Lower lobe of right lung (tissue), 2 donors: Measurements from ENCODE around the gene ZMYM4. TPM values are rescaled to one million over a fixed set of nuclear protein-coding genes. Genes with fewer than 3 reads are reported as not detected.

Experiments used
- ATAC-seq, 2 donors: fragments of 200-7000 bp; cut with Tn5 transposase; one replicate each; pipeline ENCODE4 v1.9.1; 2020 to 2022; ENCODE audit warnings: mild to moderate bottlenecking in 2 of 2, moderate library complexity in 2 of 2
- DNase-seq: peaks from one replicate; pipeline ENCODE4 v3.0.0-alpha.2; 2020
- H3K27ac ChIP-seq: fragments of 200-600 bp; one replicate; pipeline ENCODE4 v1.8.0; 2022
- H3K27me3 ChIP-seq: fragments of 200-600 bp; one replicate; pipeline ENCODE4 v1.8.0; 2022; ENCODE audit warnings: low read depth
- H3K36me3 ChIP-seq: fragments of 200-600 bp; one replicate; pipeline ENCODE4 v1.8.0; 2022; ENCODE audit warnings: mild to moderate bottlenecking
- H3K4me1 ChIP-seq: fragments of 200-600 bp; one replicate; pipeline ENCODE4 v1.8.0; 2022
- H3K4me3 ChIP-seq: fragments of 200-600 bp; one replicate; pipeline ENCODE4 v1.8.0; 2022; ENCODE audit warnings: mild to moderate bottlenecking
- H3K9me3 ChIP-seq: fragments of 200-600 bp; one replicate; pipeline ENCODE4 v1.8.0; 2022
- intact Hi-C: fragments of 100-400 bp; cut with DNase I; formaldehyde crosslinking; loops from one replicate; pipeline ENCODE4 v1.11.0; 2022
- total RNA-seq: library from RNA; stranded (reverse); fragmentation: NEBNext Ultra II Directional; extraction: Animal tissue kit (Norgen Biotek cat#: 25700); gene quantifications from one replicate; pipeline ENCODE4 v1.2.1, GENCODE V29; 2021
- TF ChIP-seq, protein P1 (sequence below): fragments of 200-600 bp; IDR thresholded peaks from one replicate; pipeline ENCODE4 v1.8.0; 2022; ENCODE audit warnings: antibody characterized with exemption, mild to moderate bottlenecking
- donor health status: DM: no; HTN: yes; CAD: no; lungs with severe emphysema.

The ZMYM4 gene
- total RNA-seq, 1 donor from 2014 or later: 48.4 TPM

DNA sequence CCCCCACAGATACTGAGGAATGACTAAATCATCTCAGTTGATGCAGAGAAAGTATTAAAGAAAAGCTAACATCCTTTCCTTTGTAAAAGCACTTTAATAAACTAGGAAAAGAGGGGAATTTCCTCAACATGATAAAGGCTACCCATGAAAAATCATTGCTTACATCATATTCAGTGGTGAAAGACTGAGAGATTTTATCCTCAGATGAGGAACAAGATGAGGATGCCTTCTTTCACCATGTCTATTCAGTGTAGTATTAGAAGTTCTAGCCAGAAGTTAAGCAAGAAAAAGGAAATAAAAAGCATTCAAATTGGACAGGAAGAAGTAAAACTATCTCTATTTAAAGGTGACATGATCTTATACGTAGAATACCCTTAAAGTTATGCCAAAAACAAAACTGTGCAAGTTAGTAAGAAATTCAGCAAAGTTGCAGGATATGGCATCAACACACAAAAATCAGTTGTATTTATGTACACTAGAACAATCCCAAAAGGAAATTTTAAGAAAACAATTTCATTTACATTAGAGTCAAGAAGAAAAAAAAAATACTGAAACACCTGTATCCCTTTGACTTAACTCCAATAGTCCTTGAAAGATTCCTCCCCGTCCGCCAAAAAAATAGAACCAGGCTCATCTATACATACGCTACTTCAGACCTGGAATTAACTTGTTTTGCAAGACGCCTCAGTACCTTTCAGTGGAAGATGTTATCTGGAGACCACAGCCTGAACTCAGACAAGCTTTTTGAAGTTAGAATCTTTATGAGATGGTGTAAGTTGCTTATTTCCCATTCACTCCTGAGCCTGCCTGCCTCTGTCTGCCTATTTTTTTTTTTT lies 17.5 kb downstream of the ZMYM4 start:
- no peak for DNase-seq
- ATAC-seq: no peak
- intact Hi-C loops: no loop called here

DNA sequence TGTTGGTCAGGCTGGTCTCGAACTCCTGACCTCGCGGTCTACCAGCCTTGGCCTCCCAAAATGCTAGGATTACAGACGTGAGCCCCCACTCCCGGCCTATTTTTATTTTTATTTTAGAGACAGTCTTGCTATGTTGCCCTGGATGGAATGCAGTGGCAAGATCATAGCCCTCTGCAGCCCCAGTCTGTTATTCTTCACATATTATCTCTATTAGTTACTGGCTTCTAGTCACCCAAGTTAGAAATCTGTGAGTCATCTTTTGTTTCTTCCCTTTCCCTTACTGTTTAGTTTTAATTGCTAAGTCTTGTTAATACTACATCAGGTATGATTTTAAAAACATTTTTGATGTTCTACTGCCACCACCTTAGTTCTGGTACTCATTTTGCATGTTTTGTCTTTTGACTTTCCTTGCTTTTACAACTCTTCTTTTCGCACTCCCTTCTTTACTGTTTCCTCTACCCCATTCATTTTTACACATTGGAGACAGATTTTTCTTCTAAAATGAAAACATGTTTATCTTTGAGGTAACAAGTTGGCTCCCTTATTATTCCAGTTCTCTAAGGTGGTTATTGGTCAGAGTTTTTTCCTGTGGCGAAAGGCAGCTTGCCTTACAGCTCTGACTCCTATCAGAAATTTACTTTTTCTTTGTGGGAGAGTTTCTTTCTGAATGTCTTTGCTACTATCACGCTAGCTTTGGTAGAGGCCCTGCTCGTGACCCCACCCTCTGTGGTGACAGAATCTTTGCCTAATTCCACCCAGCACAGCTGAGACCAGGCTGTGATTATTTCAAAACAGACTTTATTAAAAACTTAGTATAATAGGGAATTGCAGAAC lies 19.5 kb downstream of the ZMYM4 start:
- ATAC-seq (no peak), DNase-seq (no peak)
- Histone ChIP-seq H3K36me3 (peaks cover 10% of the 10 kb centered on the region), H3K27me3 (no peaks in the 10 kb centered on the region), H3K9me3 (no peaks in the 10 kb centered on the region), H3K4me1 (peaks cover 14% of the 10 kb centered on the region), H3K4me3 (no peak overlapping the region), H3K27ac (no peak overlapping the region)
- TF ChIP-seq, protein P1, sequence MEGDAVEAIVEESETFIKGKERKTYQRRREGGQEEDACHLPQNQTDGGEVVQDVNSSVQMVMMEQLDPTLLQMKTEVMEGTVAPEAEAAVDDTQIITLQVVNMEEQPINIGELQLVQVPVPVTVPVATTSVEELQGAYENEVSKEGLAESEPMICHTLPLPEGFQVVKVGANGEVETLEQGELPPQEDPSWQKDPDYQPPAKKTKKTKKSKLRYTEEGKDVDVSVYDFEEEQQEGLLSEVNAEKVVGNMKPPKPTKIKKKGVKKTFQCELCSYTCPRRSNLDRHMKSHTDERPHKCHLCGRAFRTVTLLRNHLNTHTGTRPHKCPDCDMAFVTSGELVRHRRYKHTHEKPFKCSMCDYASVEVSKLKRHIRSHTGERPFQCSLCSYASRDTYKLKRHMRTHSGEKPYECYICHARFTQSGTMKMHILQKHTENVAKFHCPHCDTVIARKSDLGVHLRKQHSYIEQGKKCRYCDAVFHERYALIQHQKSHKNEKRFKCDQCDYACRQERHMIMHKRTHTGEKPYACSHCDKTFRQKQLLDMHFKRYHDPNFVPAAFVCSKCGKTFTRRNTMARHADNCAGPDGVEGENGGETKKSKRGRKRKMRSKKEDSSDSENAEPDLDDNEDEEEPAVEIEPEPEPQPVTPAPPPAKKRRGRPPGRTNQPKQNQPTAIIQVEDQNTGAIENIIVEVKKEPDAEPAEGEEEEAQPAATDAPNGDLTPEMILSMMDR: no peak
- intact Hi-C loops: no loop called here

More for the DNA sequence above, 17.5 kb downstream of the ZMYM4 start:
- Histone ChIP-seq H3K27ac (no peak overlapping the region), H3K4me3 (no peak overlapping the region), H3K27me3 (no peaks in the 10 kb centered on the region), H3K36me3 (peaks cover 8% of the 10 kb centered on the region), H3K9me3 (peaks cover 7% of the 10 kb centered on the region), H3K4me1 (peaks cover 14% of the 10 kb centered on the region)
- TF ChIP-seq, protein P1: no peak

DNA sequence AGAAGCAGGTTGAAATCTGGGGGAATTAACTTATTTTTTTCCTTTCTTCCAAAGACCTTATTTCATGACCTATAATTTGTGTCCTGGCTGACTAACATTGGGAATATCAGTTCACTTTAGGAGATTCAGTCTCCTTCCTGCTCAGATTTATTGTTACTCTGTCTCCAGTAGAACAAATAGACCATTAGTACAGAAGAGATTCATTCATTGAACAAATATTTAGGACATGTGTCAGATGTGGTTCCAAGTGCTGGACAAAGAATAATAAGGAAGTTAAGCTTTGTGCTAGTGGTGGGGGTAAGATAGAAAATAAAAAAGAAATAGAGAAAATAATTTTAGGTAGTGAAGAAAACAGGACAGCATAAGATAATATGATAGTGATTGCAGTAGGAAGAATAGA lies 20.3 kb downstream of the ZMYM4 start:
- no peak for ATAC-seq
- TF ChIP-seq, protein P1: no peak
- Histone ChIP-seq H3K4me1 (peaks cover 14% of the 10 kb centered on the region), H3K27me3 (no peaks in the 10 kb centered on the region), H3K9me3 (no peaks in the 10 kb centered on the region), H3K36me3 (peaks cover 17% of the 10 kb centered on the region), H3K4me3 (no peak overlapping the region), H3K27ac (no peak overlapping the region)
- intact Hi-C loops: no loop called here
- DNase-seq: no peak

DNA sequence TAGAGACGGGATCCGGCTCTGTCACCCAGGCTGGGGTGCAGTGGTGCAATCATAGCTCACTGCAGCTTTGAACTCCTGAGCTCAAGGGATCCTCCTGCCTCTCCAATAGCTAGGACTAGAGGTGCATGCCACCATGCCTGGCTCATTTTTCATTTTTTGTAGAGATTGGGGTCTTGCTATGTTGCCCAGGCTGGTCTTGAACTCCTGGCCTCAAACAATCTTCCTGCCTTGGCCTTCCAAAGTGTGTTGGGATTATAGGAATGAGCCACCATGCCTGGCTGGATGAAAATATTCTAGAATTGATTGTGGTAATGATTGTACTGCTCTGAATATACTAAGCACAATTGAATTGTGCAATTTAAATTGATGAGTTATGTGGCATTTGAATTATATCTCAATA lies 21.9 kb downstream of the ZMYM4 start:
- peaks cover 22% of the 10 kb centered on the region for H3K36me3 ChIP-seq
- DNase-seq (no peak), ATAC-seq (no peak)
- peaks cover 14% of the 10 kb centered on the region for H3K4me1 ChIP-seq
- no peak overlapping the region for H3K27ac ChIP-seq
- TF ChIP-seq, protein P1: no peak
- H3K4me3 ChIP-seq: no peak overlapping the region
- intact Hi-C loops: no loop called here
- no peaks in the 10 kb centered on the region for H3K27me3 ChIP-seq
- no peaks in the 10 kb centered on the region for H3K9me3 ChIP-seq

DNA sequence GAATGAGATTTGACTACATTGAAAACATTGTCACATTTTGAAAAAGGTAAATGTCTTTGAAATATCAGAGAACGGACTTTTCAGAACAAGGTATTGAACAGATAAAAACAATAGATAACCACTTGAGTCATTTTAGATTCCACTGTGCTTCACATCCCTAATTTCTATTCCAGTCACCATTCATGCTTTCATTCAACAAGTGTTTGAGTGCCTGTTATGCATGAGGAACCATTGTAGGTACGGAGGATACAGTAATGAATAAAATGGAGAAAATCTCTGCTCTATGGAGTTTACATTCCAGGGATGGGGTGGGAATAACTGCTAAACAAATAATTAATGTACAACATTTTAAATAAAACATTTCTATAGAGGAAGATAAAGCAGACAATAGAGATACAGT lies 26.3 kb downstream of the ZMYM4 start:
- Histone ChIP-seq H3K27me3 (no peaks in the 10 kb centered on the region), H3K27ac (no peak overlapping the region), H3K36me3 (peaks cover 35% of the 10 kb centered on the region), H3K9me3 (no peaks in the 10 kb centered on the region), H3K4me1 (peaks cover 6% of the 10 kb centered on the region), H3K4me3 (no peak overlapping the region)
- no peak for ATAC-seq
- intact Hi-C loops: no loop called here
- no peak for DNase-seq
- TF ChIP-seq, protein P1: no peak
